Right lobe of liver (tissue), 4 donors: Measurements from ENCODE around the gene ADSS2.

Source experiments
- CTCF ChIP-seq, 4 donors: fragments of 200-600 bp in 3 of 4; fragments of 450-650 bp in 1 of 4; IDR thresholded peaks; one replicate each; pipeline versions ENCODE4 v1.5.1 to v1.8.0; 2016 to 2022; ENCODE audit warnings: antibody characterized with exemption in 4 of 4, mild to moderate bottlenecking in 2 of 4
- POLR2A ChIP-seq: fragments of 450-650 bp; IDR thresholded peaks from one replicate; pipeline ENCODE4 v1.6.1; 2017; ENCODE audit warnings: antibody characterized with exemption, mild to moderate bottlenecking
- donor health status: DM: no; HTN: no; CAD: no.
- donor health status: DM: no; HTN: no; CAD: no.
- donor health status: DM: no; HTN: yes; CAD: no.

GRCh38 chr1:244384066-244384465 is 67.6 kb downstream of the ADSS2 start:
- TF ChIP-seq CTCF (IDR thresholded peaks at IDR 0.05) (no peak), POLR2A (no peak)
